Ishikawa (cell line): Measurements from ENCODE around the gene RBM5.

ENCODE experiments used
- CEBPB ChIP-seq: IDR thresholded peaks from 2 replicates; pipeline ENCODE4 v1.6.1; 2012
- CREB1 ChIP-seq: IDR thresholded peaks from 2 replicates; pipeline ENCODE4 v1.6.1; 2012; ENCODE audit warnings: low read depth
- EGR1 ChIP-seq: IDR thresholded peaks from 2 replicates; pipeline ENCODE4 v1.6.1; 2012
- EP300 ChIP-seq: IDR thresholded peaks from 2 replicates; pipeline ENCODE4 v1.6.1; 2012; ENCODE audit warnings: borderline replicate concordance
- FOXM1 ChIP-seq: IDR thresholded peaks from 2 replicates; pipeline ENCODE4 v1.6.1; 2012; ENCODE audit warnings: low read depth, borderline replicate concordance
- MAX ChIP-seq: IDR thresholded peaks from 2 replicates; pipeline ENCODE4 v1.6.1; 2012
- NFIC ChIP-seq: IDR thresholded peaks from 2 replicates; pipeline ENCODE4 v1.6.1; 2012
- RAD21 ChIP-seq: IDR thresholded peaks from 2 replicates; pipeline ENCODE4 v1.6.1; 2012; ENCODE audit warnings: low read depth
- TAF1 ChIP-seq: IDR thresholded peaks from 2 replicates; pipeline ENCODE4 v1.6.1; 2012; ENCODE audit warnings: low read depth, mild to moderate bottlenecking
- TCF12 ChIP-seq: IDR thresholded peaks from 2 replicates; pipeline ENCODE4 v1.6.1; 2012; ENCODE audit warnings: low read depth
- TEAD4 ChIP-seq: IDR thresholded peaks from 2 replicates; pipeline ENCODE4 v1.6.1; 2012
- USF1 ChIP-seq: IDR thresholded peaks from 2 replicates; pipeline ENCODE4 v1.6.1; 2012
- YY1 ChIP-seq: IDR thresholded peaks from 2 replicates; pipeline ENCODE4 v1.6.1; 2012; ENCODE audit warnings: low read depth
- ZBTB7A ChIP-seq: IDR thresholded peaks from 2 replicates; pipeline ENCODE4 v1.6.1; 2012; ENCODE audit warnings: low read depth
- TF ChIP-seq, protein P1 (sequence below): IDR thresholded peaks from 2 replicates; pipeline ENCODE4 v1.6.1; 2012; ENCODE audit warnings: low read depth, mild to moderate bottlenecking

The RBM5 gene

GRCh38 chr3:50100386-50100785 lies 11.7 kb downstream of the RBM5 start:
- no peak for TF ChIP-seq CREB1
- no peak for TF ChIP-seq YY1
- TF ChIP-seq EP300: no peak
- TF ChIP-seq TEAD4: no peak
- TF ChIP-seq NFIC: no peak
- TF ChIP-seq ZBTB7A: no peak
- no peak for TF ChIP-seq EGR1
- TF ChIP-seq MAX: no peak
- TF ChIP-seq, protein P1, sequence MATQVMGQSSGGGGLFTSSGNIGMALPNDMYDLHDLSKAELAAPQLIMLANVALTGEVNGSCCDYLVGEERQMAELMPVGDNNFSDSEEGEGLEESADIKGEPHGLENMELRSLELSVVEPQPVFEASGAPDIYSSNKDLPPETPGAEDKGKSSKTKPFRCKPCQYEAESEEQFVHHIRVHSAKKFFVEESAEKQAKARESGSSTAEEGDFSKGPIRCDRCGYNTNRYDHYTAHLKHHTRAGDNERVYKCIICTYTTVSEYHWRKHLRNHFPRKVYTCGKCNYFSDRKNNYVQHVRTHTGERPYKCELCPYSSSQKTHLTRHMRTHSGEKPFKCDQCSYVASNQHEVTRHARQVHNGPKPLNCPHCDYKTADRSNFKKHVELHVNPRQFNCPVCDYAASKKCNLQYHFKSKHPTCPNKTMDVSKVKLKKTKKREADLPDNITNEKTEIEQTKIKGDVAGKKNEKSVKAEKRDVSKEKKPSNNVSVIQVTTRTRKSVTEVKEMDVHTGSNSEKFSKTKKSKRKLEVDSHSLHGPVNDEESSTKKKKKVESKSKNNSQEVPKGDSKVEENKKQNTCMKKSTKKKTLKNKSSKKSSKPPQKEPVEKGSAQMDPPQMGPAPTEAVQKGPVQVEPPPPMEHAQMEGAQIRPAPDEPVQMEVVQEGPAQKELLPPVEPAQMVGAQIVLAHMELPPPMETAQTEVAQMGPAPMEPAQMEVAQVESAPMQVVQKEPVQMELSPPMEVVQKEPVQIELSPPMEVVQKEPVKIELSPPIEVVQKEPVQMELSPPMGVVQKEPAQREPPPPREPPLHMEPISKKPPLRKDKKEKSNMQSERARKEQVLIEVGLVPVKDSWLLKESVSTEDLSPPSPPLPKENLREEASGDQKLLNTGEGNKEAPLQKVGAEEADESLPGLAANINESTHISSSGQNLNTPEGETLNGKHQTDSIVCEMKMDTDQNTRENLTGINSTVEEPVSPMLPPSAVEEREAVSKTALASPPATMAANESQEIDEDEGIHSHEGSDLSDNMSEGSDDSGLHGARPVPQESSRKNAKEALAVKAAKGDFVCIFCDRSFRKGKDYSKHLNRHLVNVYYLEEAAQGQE: no peak
- no peak for TF ChIP-seq RAD21
- no peak for TF ChIP-seq CEBPB
- no peak for TF ChIP-seq TCF12
- no peak for TF ChIP-seq FOXM1
- TF ChIP-seq TAF1: no peak
- no peak for TF ChIP-seq USF1

DNA sequence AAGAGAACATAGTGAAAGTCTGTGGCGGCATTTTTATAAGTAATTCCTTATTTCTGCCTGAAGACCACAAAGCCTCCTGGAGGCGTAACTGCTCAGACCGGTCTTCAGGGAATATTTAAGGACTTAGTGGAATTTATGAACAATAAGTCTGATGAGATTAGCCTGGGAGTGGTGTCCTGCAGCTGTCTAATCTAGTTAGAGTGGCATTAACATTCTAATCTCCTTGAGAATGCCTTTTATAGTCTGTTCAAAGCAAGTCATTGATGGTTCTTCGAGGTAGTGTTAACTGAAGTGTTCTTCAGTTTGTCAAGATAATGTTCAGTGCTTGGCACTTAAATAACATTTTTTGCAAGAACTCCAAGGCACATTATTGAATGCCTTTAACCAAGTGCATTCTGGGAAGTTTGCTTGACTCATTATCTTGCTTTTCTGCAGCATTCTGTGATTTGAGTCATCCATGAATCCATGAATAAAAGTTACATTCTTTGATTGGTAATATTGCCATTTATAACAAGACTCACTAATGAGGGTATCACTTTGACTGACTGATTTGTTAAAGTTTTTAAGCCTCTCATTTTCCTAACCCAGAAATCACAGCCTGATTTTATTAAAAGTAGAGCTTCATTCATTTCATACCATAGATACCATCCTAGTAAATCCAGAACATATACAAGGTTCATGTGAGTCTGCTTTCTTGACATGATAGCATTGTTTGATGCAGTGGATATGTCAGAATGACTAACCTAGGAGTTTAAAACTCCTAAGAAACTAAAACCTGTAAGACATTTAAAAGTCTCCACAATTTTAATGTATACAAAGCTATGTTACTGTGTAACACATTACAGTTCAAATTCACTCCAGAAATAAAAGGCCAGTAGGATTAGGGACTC lies 12.5 kb downstream of the RBM5 start:
- TF ChIP-seq CEBPB (no peak), ZBTB7A (no peak), MAX (no peak), RAD21 (no peak), EGR1 (no peak)
- TF ChIP-seq, protein P1: no peak

- TF ChIP-seq EP300 (no peak), ZBTB7A (no peak), FOXM1 (no peak), TEAD4 (no peak), MAX (no peak), CEBPB (no peak), YY1 (no peak), TAF1 (no peak), RAD21 (no peak), USF1 (no peak), EGR1 (no peak), NFIC (no peak), TCF12 (no peak), CREB1 (no peak)
- TF ChIP-seq, protein P1: no peak
Measured at GRCh38 chr3:50102558-50102957, 13.8 kb downstream of the RBM5 start.

DNA sequence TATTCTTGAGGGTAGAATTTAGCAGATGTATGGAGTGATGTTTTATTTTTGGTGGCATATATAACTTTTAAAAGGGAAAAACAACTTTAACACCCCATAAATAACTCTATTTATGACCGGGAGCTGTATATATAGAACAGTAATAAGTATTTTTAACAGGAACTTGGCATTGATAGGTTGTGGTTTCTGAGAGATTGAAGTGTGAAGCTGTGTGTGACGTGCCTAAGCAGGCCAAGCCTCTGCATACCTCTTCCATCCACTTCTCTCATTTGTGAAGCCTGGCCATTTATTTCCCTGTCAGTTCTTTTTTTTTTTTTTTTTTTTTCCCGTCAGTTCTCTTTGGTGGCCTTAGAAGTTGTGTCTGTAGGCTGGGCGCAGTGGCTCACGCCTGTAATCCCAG lies 23.0 kb downstream of the RBM5 start:
- TF ChIP-seq MAX (no peak), CREB1 (no peak), YY1 (no peak)
